ENCODE measurements around the gene CLDN22.

GRCh38 chr4:183300070-183300469 is 20.0 kb downstream of the CLDN22 start:
- no peak for TF ChIP-seq CTCF (conservative IDR thresholded peaks at IDR 0.05 in 1 of 2, IDR thresholded peaks at IDR 0.05 in 1 of 2; ENCODE audit: low read depth in 1 of 2, low read length in 2 of 2)
- TF ChIP-seq EZH2 (IDR thresholded peaks at IDR 0.05; ENCODE audit: low read length, missing control alignments): no peak

Data from fibroblast of lung (primary cell).